ENCODE data around the gene CYP46A1. TPM values are rescaled to one million over a fixed set of nuclear protein-coding genes. Genes with fewer than 3 reads are reported as not detected.
A peak's percentile ranks its signal among the peaks of the same experiment; 100 is the strongest.

The CYP46A1 gene
- total RNA-seq, 1 donor from 2014 or later: 3.6 TPM

DNA sequence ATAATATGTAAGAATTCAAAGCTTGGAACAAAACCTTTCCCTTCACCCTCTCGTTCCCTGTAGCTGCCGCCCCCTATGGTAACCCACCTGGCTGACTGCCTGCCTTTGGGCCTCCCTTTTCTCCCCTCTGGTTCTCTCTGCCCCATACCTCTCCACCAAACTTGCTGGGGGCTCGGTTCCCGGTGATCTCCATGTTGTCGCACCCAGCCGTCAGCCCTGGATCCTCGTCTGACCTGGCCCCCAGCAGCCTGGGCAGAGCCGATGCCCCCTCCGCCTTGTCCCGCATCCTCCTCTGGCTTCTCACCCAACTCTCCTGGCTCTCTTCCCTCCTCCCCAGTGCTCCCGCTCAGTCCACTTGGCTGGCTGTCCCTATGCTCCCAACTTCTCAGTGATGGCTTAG, 4.5 kb downstream of the CYP46A1 start:
- Mint-ChIP-seq H3K27me3 (ENCODE audit: low read depth) (peaks cover 45% of the 10 kb centered on the region), H3K27ac (ENCODE audit: unreplicated experiment) (no peak overlapping the region), H3K4me1 (peaks cover 12% of the 10 kb centered on the region), H3K4me3 (no peak overlapping the region), H3K9me3 (no peaks in the 10 kb centered on the region), H3K36me3 (ENCODE audit: low read depth) (no peaks in the 10 kb centered on the region)
- DNase-seq (ENCODE audit: low read depth, low spot score): no peak
- TF ChIP-seq, protein P1, sequence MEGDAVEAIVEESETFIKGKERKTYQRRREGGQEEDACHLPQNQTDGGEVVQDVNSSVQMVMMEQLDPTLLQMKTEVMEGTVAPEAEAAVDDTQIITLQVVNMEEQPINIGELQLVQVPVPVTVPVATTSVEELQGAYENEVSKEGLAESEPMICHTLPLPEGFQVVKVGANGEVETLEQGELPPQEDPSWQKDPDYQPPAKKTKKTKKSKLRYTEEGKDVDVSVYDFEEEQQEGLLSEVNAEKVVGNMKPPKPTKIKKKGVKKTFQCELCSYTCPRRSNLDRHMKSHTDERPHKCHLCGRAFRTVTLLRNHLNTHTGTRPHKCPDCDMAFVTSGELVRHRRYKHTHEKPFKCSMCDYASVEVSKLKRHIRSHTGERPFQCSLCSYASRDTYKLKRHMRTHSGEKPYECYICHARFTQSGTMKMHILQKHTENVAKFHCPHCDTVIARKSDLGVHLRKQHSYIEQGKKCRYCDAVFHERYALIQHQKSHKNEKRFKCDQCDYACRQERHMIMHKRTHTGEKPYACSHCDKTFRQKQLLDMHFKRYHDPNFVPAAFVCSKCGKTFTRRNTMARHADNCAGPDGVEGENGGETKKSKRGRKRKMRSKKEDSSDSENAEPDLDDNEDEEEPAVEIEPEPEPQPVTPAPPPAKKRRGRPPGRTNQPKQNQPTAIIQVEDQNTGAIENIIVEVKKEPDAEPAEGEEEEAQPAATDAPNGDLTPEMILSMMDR (conservative IDR thresholded peaks at IDR 0.05): no peak

DNA sequence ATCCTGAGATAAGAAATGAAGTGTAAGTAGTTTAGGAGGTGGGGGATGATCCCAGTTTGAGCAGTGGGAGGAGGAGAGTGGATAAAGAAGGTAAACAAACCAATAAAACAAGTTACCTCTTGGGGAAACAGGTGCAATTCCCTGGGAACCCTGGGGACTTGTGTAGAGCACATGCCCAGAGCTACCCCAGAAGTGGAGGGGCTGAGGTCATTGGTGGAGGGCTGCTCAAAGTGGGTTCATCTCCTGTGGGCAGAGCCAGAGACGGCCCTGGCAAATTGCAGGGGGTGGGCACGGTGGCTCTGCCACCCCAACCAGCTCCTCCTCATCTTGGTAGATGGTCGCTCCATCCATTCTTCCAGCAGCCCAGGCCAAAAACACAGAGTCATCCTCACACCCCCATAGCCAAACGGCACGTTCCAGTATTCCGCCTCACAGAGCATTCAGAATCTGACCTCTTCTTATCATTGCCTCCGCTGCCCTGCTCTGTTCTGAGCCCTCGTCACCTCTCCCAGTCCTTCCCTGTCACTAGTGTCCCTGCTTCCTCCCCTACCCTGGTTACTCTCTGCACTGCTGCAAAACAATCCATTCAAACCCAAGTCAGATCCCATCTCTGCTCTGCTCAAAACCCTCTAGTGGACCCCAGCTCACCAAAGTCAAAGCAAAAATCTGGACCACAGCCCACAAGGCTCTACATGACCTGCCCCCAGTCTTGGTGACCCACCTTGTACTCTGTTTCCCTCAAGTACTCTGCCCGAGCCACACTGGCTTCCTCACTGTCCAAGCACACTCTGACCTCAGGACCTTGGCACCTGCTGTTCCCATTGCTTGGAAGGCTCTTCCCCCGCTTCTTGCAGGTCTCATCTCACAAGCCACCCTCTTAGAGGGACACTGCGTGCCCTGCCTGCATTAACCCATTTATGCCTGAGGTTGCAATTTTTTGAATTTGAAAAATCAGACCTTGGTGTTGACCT, 5.5 kb downstream of the CYP46A1 start:
- Mint-ChIP-seq H3K27ac (ENCODE audit: unreplicated experiment) (peak overlapping the region; percentile 30), H3K36me3 (ENCODE audit: low read depth) (peaks cover 3% of the 10 kb centered on the region), H3K9me3 (no peaks in the 10 kb centered on the region), H3K4me3 (peak overlapping the region; percentile 21), H3K27me3 (ENCODE audit: low read depth) (peaks cover 44% of the 10 kb centered on the region), H3K4me1 (peaks cover 12% of the 10 kb centered on the region)
- no peak for DNase-seq (ENCODE audit: low read depth, low spot score)
- TF ChIP-seq, protein P1 (conservative IDR thresholded peaks at IDR 0.05): no peak

DNA sequence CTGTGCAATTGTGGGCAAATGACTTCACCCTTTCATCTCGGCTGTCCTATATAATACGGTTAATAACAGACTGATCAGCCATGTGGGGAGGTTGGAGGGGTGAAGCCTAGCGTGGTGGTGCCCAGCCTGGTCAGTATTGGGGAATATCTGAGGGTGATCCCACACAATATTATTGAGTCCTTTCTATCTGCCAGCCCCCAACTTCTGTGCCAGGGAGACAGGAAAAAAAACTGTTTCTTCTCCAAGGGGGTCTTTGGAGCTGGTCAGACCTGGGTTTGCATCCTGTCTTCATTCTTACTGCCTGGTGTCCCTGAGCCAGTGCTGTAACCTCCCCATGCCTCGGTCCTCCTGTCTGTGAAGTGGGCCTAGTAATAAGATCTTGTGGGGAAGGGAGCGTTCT, 6.5 kb downstream of the CYP46A1 start:
- no peak overlapping the region for H3K27ac Mint-ChIP-seq (ENCODE audit: unreplicated experiment)
- no peak overlapping the region for H3K4me3 Mint-ChIP-seq
- peaks cover 40% of the 10 kb centered on the region for H3K27me3 Mint-ChIP-seq (ENCODE audit: low read depth)
- TF ChIP-seq, protein P1 (conservative IDR thresholded peaks at IDR 0.05): no peak
- H3K9me3 Mint-ChIP-seq: no peaks in the 10 kb centered on the region
- H3K36me3 Mint-ChIP-seq (ENCODE audit: low read depth): peaks cover 5% of the 10 kb centered on the region
- no peak for DNase-seq (ENCODE audit: low read depth, low spot score)
- peaks cover 5% of the 10 kb centered on the region for H3K4me1 Mint-ChIP-seq

DNA sequence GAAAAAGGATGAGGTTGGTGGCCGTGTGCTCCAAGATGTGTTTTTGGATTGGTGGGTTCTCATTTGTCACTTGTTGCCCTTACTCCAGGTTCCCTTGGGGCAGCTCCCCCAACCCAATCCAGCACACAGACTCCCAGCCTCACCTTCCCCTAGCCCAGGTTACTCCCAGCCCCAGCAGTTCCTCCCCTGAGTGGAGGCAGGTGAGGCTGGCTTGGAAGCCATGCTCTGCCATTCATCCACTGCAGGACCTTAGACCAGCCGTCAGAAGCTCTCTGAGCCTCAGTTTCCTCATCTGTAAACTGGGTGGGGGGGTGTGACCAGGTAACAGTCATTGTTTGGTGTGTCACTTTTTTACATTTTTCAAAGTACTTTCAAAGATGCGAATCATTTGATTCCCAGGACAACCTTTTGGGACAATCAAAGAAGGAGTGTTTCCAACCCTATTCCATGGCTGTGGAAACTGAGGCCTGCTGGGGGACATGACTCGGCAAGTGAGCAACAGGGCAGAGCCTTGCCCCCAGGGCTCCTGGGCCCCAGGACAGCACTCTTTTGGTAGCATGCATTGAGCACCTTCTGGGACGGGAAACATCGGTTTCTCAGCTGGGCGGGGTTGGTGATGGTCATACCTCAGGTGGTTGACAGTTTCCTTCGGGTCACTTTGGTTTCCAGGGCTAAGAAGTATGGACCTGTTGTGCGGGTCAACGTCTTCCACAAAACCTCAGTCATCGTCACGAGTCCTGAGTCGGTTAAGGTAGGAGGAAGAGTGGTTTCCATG, 7.2 kb downstream of the CYP46A1 start:
- Mint-ChIP-seq H3K9me3 (no peaks in the 10 kb centered on the region), H3K4me3 (no peak overlapping the region), H3K4me1 (no peaks in the 10 kb centered on the region), H3K27me3 (ENCODE audit: low read depth) (peaks cover 34% of the 10 kb centered on the region), H3K27ac (ENCODE audit: unreplicated experiment) (no peak overlapping the region), H3K36me3 (ENCODE audit: low read depth) (peaks cover 8% of the 10 kb centered on the region)
- TF ChIP-seq, protein P1 (conservative IDR thresholded peaks at IDR 0.05): no peak
- no peak for DNase-seq (ENCODE audit: low read depth, low spot score)

DNA sequence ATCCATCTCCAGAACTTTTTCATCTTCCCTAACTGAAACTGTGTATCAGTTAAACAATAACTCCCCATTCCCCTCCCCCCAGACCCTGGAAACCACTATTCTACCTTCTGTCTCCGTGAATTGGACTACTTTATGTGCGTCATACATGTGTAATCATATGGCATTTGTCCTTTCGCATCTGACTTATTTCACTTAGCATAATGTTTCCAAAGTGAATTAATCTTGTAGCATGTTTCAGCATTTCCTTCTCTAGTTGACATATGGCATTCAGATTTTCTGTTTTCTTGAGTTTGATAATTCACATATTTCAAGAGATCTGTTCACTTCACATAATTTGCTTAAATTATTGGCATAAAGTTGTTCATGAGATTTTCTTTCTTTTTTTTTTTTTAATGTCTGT, 9.8 kb downstream of the CYP46A1 start:
- Mint-ChIP-seq H3K9me3 (no peaks in the 10 kb centered on the region), H3K4me1 (peaks cover 12% of the 10 kb centered on the region)

More for the DNA sequence above, 9.8 kb downstream of the CYP46A1 start:
- DNase-seq (ENCODE audit: low read depth, low spot score): no peak
- peaks cover 12% of the 10 kb centered on the region for H3K27me3 Mint-ChIP-seq (ENCODE audit: low read depth)
- H3K36me3 Mint-ChIP-seq (ENCODE audit: low read depth): peaks cover 8% of the 10 kb centered on the region
- TF ChIP-seq, protein P1 (conservative IDR thresholded peaks at IDR 0.05): no peak
- H3K27ac Mint-ChIP-seq (ENCODE audit: unreplicated experiment): no peak overlapping the region
- no peak overlapping the region for H3K4me3 Mint-ChIP-seq
